Suppressor macrophage treated with lipopolysaccharide for 1 hour (primary cell): Measurements from ENCODE around the gene CIB4.

Experiments
- DNase-seq, 3 donors: peaks; one replicate each; pipeline ENCODE4 v3.0.0-alpha.2; 2020 to 2022

The CIB4 gene

DNA sequence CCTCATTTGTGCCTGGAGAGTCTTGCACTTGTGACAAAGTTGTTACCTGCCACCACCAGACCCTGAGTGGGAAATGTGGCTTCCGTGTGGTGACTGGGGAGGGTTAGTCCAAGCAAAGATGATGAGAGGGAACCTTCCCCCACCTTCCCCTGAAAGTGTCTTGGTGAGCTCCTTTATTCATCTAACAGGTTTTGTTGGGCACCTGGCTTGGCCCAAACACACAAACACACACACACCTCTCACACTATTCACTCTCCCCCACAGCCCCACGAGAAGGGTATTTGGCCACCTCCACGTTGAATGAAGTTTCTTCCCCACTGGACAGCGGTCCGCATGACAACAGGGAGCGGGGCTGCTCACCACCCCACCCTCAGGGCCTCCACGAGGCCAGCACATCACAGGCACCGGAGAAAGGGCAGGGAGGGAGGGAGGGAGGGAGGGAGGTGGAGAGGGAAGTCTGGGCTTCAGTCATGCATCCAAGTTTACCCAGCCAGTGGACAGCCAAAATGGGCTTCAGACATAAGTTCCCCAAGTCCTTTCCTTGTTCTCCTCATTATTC, 1.4 kb downstream of the CIB4 start:
- DNase-seq: no peak

- DNase-seq: no peak
Measured at GRCh38 chr2:26637811-26638310, 3.3 kb downstream of the CIB4 start.

DNA sequence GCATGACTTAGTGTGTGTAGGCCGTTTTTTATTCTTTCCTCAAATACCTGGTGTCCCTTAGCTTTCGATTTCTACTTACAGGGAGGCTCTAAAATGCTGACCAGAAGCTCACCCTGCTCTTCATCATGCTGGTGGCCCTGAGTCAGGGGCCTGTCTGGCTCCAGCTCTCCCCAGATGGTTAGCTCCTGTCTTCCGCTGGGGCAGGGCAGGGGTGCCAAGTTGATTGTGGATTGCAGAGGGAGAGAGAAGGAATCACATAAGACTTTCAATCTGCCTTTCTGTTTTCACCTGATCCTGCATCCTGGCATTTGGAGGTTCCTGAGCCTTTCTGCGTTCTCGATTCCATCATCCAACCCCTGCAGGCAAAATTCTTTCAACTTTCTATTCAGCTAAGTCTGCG, 4.2 kb downstream of the CIB4 start:
- no peak for DNase-seq

DNA sequence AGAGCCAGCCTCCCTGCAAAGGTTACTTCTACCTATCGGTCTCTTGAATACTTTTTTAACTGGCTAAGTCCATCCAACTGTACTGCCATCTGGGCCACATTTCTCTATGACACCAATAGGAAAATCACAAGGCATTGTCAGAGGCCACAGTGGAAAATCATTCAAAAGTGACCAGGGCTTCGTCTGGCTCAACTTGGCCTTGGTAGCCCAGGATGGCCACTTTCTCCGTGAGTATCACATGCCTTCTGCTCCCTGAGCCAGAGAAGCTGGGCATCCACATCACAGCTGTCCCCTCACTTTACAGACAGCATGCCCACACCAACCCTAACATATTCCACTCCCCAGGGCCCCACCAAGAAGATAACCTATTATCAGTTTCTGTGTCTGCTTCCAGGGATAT, 5.8 kb downstream of the CIB4 start:
- DNase-seq: no peak

GRCh38 chr2:26634636-26635230, 6.4 kb downstream of the CIB4 start:
- DNase-seq: no peak

- DNase-seq: peak; percentile 38 to 67 (median 63)
Measured at GRCh38 chr2:26633993-26634595, 7.1 kb downstream of the CIB4 start.

- DNase-seq: no peak
Measured at GRCh38 chr2:26633351-26633945, 7.7 kb downstream of the CIB4 start.

GRCh38 chr2:26632624-26633185, 8.5 kb downstream of the CIB4 start:
- no peak for DNase-seq

DNA sequence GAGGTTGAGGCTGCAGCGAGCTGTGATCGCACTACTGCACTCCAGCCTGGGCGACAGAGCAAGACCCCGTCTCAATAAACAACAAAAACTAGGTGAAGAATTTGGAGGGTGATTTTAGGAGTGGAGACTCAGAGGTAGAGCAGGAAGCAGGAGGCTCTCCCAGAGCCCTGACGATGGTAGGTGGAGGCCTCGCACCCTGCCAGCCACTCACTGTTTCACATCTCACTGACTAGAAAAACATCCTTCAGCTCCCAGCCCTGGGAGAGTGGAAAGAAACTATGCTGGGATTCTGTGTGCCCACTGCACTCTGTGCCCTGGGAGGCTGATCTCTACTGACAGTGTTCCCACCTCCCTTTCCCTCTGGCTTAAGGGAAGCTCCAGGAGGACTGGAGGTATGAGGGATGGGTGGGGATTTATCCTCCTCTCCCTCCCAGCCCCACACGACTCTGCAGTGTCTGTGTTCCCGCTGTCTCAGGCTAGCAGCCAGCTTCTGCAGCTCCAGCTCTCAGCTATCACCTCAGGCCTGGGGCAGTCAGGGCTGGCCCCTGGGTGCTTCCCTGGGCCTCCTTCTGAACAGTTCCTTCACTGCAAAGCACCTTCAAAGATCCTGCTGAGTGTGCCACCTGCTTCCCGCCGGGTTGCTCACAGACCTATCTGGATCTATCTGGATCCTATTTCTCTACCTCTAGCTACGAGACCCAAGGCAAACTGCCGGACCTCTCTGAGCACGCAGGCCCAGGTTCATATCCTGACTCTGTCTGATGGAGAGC, 9.6 kb downstream of the CIB4 start:
- DNase-seq: no peak

DNA sequence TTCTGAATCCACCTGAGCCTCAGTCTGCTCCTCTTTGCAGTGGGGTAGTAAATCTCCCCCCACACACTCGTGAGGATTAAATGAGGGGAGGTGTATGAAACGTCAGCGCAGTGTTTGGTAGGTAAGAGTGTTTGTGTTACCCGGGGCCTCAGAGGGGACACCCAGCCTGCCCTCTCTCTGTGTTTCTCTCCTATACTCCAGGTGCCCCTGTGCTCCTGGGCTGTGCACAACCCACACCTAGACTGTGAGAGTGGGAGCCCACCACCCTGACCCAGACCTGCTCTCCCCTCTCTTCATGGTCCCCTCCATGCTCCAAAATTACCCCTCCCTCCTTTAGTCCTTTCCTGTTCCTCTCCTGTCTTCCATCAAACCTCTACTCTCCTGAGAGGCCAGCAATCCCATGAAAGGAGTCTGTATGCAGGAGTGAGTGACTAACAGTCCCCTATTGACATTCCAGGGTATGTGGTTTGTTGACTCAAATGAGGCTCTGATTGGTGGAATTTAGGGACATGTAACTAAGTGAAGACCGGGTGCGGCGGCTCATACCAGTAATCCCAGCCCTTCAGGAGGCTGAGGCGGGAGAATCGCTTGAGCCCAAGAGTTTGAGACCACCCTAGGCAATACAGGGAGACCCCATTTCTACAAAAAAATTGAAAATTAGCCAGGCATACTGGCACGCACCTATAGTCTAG, 10.4 kb downstream of the CIB4 start:
- no peak for DNase-seq

DNA sequence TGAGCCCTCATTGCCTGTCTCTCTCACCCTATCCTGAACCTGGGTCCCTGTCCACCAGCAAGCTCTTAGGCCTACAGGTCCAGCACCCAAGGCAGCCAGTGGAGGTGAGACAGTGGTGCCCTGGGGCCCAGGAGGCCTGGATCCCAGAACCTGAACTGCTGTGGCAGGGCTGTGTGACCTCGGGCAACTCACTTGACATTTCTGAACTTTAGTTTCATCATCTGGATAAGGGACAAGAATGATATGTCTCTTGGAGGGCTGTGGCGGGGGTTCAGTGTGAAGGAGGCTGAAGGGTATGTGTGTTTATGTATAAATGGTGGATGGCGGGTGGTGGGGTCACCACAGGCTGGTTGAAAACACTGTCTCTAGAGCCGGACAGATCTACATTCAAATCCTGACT, 10.9 kb downstream of the CIB4 start:
- DNase-seq: no peak

- DNase-seq: no peak
Measured at GRCh38 chr2:26629751-26630150, 11.4 kb downstream of the CIB4 start.

GRCh38 chr2:26629346-26629630, 11.9 kb downstream of the CIB4 start:
- DNase-seq: no peak

DNA sequence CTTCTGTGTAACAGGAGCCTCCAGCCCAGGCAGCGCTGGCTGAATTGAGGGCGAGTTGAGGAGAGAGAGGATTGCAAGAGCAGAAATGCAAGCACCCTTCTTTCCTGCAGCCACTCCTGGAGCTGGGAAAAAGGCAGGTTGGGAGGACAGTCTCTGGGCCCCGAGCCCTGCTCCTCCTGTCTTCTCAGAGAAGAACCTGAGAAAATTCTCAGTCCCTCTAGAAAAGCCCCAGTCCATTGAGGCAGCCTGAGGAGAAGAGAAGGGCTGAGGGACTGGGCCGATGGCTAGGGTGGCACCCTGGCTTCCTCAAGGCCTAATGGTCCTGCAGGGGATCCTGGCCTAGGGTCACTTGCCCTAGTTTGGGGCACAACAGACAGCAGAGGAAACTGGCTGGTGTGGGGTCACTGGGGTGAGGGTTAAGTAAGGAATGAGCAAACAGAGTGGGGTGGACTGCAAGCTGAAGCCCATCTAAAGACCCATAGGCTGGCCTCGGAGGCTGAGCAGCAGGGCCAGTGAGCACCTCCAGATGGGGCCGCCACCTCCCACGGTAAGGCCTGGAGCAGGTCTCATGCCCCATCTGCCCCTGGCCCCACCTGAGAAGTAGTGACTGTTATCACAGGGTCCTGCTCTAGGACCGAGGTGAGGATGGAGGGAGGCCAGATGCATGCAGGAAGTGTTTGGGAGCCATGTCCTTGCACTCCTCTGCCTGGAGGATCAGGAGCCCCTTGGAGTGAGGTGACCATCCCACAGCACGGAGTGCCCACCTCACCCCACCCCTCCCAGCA, 12.4 kb downstream of the CIB4 start:
- no peak for DNase-seq

- no peak for DNase-seq
Measured at GRCh38 chr2:26627350-26628105, 13.6 kb downstream of the CIB4 start.

GRCh38 chr2:26626606-26627005, 14.6 kb downstream of the CIB4 start:
- DNase-seq: no peak

DNA sequence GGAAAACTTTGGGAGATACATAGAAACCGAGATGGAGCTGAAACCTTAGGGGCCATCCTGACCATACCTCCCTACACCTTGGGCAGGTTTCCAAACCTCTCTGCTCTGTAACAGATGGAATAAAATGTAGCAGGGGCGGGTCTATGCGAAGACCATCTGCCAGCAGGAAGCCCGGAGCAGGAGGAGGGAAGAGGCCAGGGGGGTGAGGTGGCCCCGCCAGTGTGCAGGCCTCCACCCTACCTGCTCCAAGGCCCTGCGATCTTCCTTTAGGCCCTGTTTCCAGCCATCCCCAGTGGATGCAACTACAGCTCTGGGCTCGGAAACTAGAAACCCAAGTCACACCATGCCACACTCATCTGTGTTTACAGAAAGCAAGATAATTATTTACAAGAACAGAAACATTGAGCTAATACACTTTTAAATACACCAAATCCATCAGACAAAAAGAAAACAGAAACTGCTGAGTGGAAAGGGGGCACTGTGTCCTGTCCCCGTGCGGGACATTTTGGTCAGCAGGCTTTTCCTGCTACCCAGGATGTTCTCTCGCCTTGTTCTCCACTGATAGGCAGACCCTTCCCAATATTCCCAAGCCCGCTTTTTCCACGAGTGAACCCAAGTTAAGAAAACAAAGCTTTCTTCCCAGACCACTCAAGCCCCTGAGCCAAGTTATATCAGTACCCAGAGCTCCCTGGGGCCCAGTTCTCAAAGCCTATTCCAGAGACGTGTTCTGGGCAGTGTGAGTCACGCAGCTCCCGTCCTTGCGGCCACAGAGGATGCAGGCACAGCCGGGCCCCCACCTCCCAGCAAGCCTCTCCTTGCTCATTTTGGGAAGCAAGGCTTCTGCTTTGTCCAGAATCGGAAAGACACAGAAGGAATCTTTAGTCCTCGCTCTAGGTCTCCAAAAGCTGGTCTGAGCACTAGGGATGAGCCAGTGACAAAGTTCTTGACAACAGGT, 17.3 kb downstream of the CIB4 start:
- no peak for DNase-seq

DNA sequence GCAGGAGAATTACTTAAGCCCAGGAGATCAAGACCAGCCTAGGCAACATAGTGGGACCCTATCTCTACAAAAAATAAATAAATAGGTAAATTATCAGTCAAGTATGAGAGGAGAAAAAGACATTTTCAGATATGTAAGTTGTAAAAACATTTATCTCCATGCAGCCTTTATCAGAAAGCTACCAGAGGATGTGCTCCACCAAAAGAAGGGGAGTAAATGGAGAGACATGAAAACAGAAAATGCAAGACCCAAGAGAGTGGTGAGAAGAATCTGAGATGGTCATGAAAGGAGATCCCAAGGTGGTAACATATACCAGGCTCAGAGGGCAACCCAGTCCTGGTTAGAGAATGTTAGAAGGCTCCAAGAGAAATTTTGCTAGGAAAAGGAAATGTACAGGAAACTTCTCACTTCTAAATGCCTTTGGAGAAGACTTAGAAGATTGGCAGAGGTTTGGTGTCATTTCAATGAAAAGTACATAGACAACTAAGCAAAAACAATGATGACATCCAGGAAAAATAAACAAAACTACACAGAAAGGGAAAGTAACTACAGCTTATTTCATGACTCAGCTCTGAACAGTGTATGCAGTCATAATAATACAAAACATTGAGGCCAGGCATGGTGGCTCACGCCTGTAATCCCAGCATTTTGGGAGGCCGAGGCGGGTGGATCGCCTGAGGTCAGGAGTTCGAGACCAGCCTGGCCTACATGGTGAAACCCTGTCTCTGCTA, 19.5 kb downstream of the CIB4 start:
- peak in 2 of 3 donors; percentile 22 to 29 for DNase-seq

DNA sequence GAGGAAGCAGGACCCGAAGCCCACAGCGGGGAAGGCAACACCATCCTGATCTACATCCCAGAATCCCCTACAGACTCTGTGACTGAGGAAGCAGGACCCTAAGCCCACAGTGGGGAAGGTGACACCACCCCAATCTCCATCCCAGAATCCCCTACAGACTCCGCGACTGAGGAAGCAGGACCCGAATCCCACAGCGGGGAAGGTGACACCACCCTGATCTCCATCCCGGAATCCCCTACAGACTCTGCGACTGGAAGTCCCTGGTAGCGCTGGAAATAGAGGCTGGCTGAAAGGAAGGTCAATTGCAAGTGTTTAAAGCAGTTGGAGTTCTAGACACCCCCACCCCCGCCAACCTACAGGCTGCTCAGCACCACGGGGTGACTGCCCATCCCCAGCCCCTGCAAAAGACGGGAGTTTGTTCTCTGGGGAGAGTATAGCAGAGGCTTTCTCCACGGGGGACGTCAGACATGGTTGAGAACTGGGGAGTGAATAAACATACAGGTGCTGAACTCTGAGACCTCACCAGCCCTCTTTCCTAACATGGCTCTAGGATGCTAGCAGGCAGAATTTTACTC, 21.0 kb downstream of the CIB4 start:
- no peak for DNase-seq
